GM21526 (cell line): ENCODE data around the gene HHLA2.
A peak's percentile ranks its signal among the peaks of the same experiment; 100 is the strongest.
"Not testable (repeated sequence)": the region's sequence is repeated elsewhere in the genome, so short reads cannot be mapped to it uniquely, and the experiment has no call there.

ENCODE experiments used
- ATAC-seq: cut with Tn5 transposase; IDR thresholded peaks from one replicate; pipeline ENCODE4 v1.9.1; 2021; ENCODE audit warnings: moderate library complexity; ENCODE audit not compliant: unreplicated experiment, low FRiP score

HHLA2 gene

GRCh38 chr3:108296239-108296638, at the start of gene HHLA2:
HHLA2 (plus strand) TSS chr3:108296548; CDS start chr3:108351814, 55,266 bp downstream.
- no peak for ATAC-seq

GRCh38 chr3:108250626-108251025, 45.7 kb upstream of the HHLA2 start:
- ATAC-seq = no peak

- no peak for ATAC-seq
These were observed 45.1 kb upstream of the HHLA2 start for GRCh38 chr3:108251265-108251664.

- no peak for ATAC-seq
These were observed 44.5 kb upstream of the HHLA2 start for GRCh38 chr3:108251844-108252243.

- no peak for ATAC-seq
These were observed 41.2 kb upstream of the HHLA2 start for GRCh38 chr3:108255131-108255530.

- not testable (repeated sequence) for ATAC-seq
These were observed 31.6 kb upstream of the HHLA2 start for GRCh38 chr3:108264534-108265298.

GRCh38 chr3:108268235-108268634, 28.1 kb upstream of the HHLA2 start:
- not testable (repeated sequence) for ATAC-seq

- no peak for ATAC-seq
These were observed 24.7 kb upstream of the HHLA2 start for GRCh38 chr3:108271626-108272025.

- ATAC-seq = not testable (repeated sequence)
These were observed 17.3 kb upstream of the HHLA2 start for GRCh38 chr3:108279066-108279465.

- no peak for ATAC-seq
These were observed 15.9 kb upstream of the HHLA2 start for GRCh38 chr3:108280476-108280875.

- ATAC-seq = no peak
These were observed 14.7 kb upstream of the HHLA2 start for GRCh38 chr3:108281670-108282069.

GRCh38 chr3:108283006-108283405, 13.3 kb upstream of the HHLA2 start:
- ATAC-seq = no peak

- ATAC-seq = no peak
These were observed 12.4 kb upstream of the HHLA2 start for GRCh38 chr3:108283989-108284388.

- ATAC-seq = no peak
These were observed 11.2 kb upstream of the HHLA2 start for GRCh38 chr3:108285176-108285575.

GRCh38 chr3:108287146-108287545, 9.2 kb upstream of the HHLA2 start:
- no peak for ATAC-seq

- ATAC-seq = not testable (repeated sequence)
These were observed 8.2 kb upstream of the HHLA2 start for GRCh38 chr3:108288193-108288592.

- ATAC-seq = no peak
These were observed 7.2 kb upstream of the HHLA2 start for GRCh38 chr3:108289159-108289558.

GRCh38 chr3:108292450-108292849, 3.9 kb upstream of the HHLA2 start:
- ATAC-seq = no peak

GRCh38 chr3:108292905-108293328, 3.4 kb upstream of the HHLA2 start:
- peak; percentile 74 for ATAC-seq

- ATAC-seq = peak; percentile 80
These were observed 2.5 kb upstream of the HHLA2 start for GRCh38 chr3:108293858-108294257.

- no peak for ATAC-seq
These were observed 750 bp upstream of the HHLA2 start for GRCh38 chr3:108295421-108296175.

- no peak for ATAC-seq
These were observed 1.3 kb downstream of the HHLA2 start for GRCh38 chr3:108297647-108298046.
